Kidney epithelial cell (primary cell): ENCODE results near the gene RBMS1. TPM values are rescaled to one million over a fixed set of nuclear protein-coding genes. Genes with fewer than 3 reads are reported as not detected.
A peak's percentile ranks its signal among the peaks of the same experiment; 100 is the strongest.

Source experiments
- DNase-seq: peaks from one replicate; pipeline ENCODE4 v3.0.0-alpha.2; 2010; ENCODE audit warnings: low read depth
- H3K27me3 ChIP-seq: 2 replicates; pipeline ENCODE4 v1.6.0; 2011; ENCODE audit warnings: low read length; ENCODE audit not compliant: control insufficient read depth, insufficient read depth
- H3K36me3 ChIP-seq: 2 replicates; pipeline ENCODE4 v1.5.1; 2011; ENCODE audit warnings: low read length; ENCODE audit not compliant: control insufficient read depth, insufficient read depth
- H3K4me3 ChIP-seq: 2 replicates; pipeline ENCODE4 v1.5.1; 2011; ENCODE audit warnings: low read depth, mild to moderate bottlenecking, control low read depth, low read length
- CTCF ChIP-seq: IDR thresholded peaks from 2 replicates; pipeline ENCODE4 v1.5.1; 2011; ENCODE audit warnings: mild to moderate bottlenecking, moderate library complexity, low read length, control low read depth, inconsistent platforms; ENCODE audit not compliant: insufficient read depth, poor library complexity, severe bottlenecking
- total RNA-seq: library from RNA; depleted of rRNA; stranded (reverse); fragments of >200 nt; gene quantifications from 2 replicates; pipeline ENCODE4 v1.2.3, GENCODE V29; 2015

The RBMS1 gene
- total RNA-seq, 1 donor from 2014 or later = 52.5 TPM

- no peaks in the 10 kb centered on the region for H3K27me3 ChIP-seq
- H3K4me3 ChIP-seq = no peak overlapping the region
- no peak for TF ChIP-seq CTCF
- DNase-seq = no peak
- no peaks in the 10 kb centered on the region for H3K36me3 ChIP-seq
Measured at GRCh38 chr2:160309585-160309984, 184.0 kb downstream of the RBMS1 start.

DNA sequence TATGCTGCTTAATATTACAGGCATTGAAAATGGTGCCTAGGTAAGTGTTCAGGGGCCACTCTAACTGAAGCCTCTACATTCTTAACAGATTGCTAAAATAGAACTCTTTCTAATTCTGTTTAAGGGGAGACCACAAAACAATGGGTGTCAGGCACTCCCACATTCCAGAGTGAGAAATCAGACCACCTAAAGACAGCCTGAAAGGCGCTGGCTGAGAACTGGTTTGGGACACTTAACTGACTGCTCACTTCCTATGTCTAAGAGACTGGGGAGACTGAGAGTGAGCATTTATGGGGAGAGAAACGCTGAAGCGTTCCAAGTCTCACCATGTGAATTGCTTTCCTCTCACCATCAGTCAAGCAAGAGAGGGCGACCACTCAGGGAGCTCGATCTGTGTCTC, 184.7 kb downstream of the RBMS1 start:
- peak; percentile 65 for DNase-seq
- no peaks in the 10 kb centered on the region for H3K27me3 ChIP-seq
- no peak for TF ChIP-seq CTCF
- no peak overlapping the region for H3K4me3 ChIP-seq
- no peaks in the 10 kb centered on the region for H3K36me3 ChIP-seq

DNA sequence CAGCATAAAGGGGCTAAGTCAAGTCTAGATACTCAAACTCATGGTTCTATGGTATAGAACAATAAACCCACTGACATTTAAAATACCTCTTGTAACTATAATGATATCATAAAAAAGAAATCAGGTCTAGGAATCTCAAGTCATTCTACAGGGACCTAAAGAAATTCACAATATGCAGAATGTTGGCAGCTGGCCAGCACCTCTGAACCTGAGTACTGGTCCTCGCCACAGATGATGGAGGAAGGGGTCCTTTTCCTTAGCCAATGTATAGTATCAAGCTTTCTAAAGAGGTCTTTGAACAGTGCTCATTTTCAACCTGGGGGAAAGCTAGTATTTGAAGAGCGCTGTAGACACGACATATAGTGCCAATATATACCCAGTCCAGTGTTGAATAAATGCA, 185.1 kb downstream of the RBMS1 start:
- H3K36me3 ChIP-seq = no peaks in the 10 kb centered on the region
- no peaks in the 10 kb centered on the region for H3K27me3 ChIP-seq
- TF ChIP-seq CTCF = no peak

GRCh38 chr2:160306985-160307384, 186.6 kb downstream of the RBMS1 start:
- no peak for DNase-seq
- no peak for TF ChIP-seq CTCF
- no peaks in the 10 kb centered on the region for H3K36me3 ChIP-seq
- H3K27me3 ChIP-seq = no peaks in the 10 kb centered on the region
- H3K4me3 ChIP-seq = no peak overlapping the region

More for the DNA sequence above, 185.1 kb downstream of the RBMS1 start:
- no peak for DNase-seq
- H3K4me3 ChIP-seq = no peak overlapping the region

GRCh38 chr2:160305081-160305750, 188.4 kb downstream of the RBMS1 start:
- DNase-seq = peak; percentile 55
- no peaks in the 10 kb centered on the region for H3K36me3 ChIP-seq
- no peak overlapping the region for H3K4me3 ChIP-seq
- H3K27me3 ChIP-seq = no peaks in the 10 kb centered on the region
- no peak for TF ChIP-seq CTCF

GRCh38 chr2:160303527-160303926, 190.1 kb downstream of the RBMS1 start:
- TF ChIP-seq CTCF = no peak
- H3K4me3 ChIP-seq = no peak overlapping the region
- no peaks in the 10 kb centered on the region for H3K27me3 ChIP-seq
- no peaks in the 10 kb centered on the region for H3K36me3 ChIP-seq
- DNase-seq = no peak
